GM23248 (cell line): ENCODE results near the gene ABL1.

Experiments used
- EZH2 ChIP-seq: fragments of 200-600 bp; sonication (generic); IDR thresholded peaks from 2 replicates; pipeline ENCODE4 v1.6.1; 2018; ENCODE audit warnings: antibody characterized with exemption, mild to moderate bottlenecking; ENCODE audit not compliant: insufficient read depth, poor library complexity, severe bottlenecking
- EZH2phosphoT487 ChIP-seq: fragments of 200-600 bp; sonication (generic); IDR thresholded peaks from 2 replicates; pipeline ENCODE4 v1.6.1; 2018; ENCODE audit warnings: antibody characterized with exemption, moderate library complexity, mild to moderate bottlenecking, low read depth; ENCODE audit not compliant: insufficient read depth

DNA sequence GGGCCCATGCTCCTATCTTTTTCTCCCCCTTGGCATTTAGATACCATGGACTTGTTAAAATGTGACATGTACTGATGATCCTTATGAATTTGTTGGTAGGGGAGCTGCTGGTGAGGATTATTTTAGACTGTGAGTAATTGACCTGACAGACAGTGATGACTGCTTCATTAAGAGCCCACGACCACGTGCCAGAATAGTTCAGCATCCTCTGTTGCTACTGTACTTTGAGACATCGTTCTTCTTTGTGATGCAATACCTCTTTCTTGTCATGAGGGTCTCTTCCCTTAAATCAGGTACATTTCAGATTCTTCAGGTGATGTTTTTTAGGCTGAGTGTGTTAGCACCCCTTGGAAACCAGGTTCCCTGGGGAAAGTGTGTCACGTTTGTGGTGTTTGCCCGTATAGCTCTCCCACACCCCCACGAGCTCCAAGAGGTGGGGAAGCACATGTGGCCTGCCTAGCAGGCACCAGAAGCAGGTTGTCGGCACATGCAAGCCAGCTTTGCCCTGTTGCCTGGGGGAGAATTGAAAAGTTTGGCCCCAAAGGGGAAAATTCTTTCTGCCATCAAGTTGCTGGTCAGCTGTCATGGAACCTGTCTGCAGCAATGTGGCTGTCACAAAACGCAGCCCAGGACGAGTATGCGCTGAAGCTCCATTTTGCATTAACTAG lies 36.5 kb downstream of the ABL1 start:
- TF ChIP-seq EZH2phosphoT487 (no peak), EZH2 (no peak)
